Panc1 (cell line): ENCODE results near the gene SHC3. TPM values are rescaled to one million over a fixed set of nuclear protein-coding genes. Genes with fewer than 3 reads are reported as not detected.

ENCODE experiments used
- ATAC-seq: fragments of 200-7000 bp; cut with Tn5 transposase; 2 replicates; pipeline ENCODE4 v1.9.1; 2020; ENCODE audit warnings: mild to moderate bottlenecking, moderate library complexity
- BruUV-seq: library from RNA; stranded (reverse); fragments of 400-500 nt; replicated peaks from 2 replicates; lab custom pipeline; 2021; lab: Mats Ljungman, UMichigan
- CTCF ChIA-PET: fragments of 300-600 bp; sonication (Branson Sonifier 250); formaldehyde crosslinking; loops from one replicate; lab custom pipeline; 2022; ENCODE audit warnings: antibody characterized with exemption; lab: Charles Lee
- POLR2A ChIA-PET: fragments of 300-600 bp; sonication (Branson Sonifier 250); formaldehyde crosslinking; loops from one replicate; lab custom pipeline; 2022; ENCODE audit warnings: antibody characterized with exemption; lab: Charles Lee
- DNase-seq: peaks from one replicate; pipeline ENCODE4 v3.0.0-alpha.2; 2010; ENCODE audit warnings: low read depth, low spot score
- H3K27ac ChIP-seq: 2 replicates; pipeline ENCODE4 v1.5.1; 2011; ENCODE audit warnings: mild to moderate bottlenecking, low read length, inconsistent platforms
- H3K27me3 ChIP-seq: fragments of 200-500 bp; sonication (Bioruptor generic); 2 replicates; pipeline ENCODE4 v1.6.0; 2014; ENCODE audit warnings: low read length, inconsistent platforms; ENCODE audit not compliant: control insufficient read depth, insufficient read depth
- H3K36me3 ChIP-seq: fragments of 200-500 bp; sonication (Bioruptor generic); 2 replicates; pipeline ENCODE4 v1.5.1; 2014; ENCODE audit warnings: inconsistent platforms, mild to moderate bottlenecking, low read length, moderate library complexity; ENCODE audit not compliant: control insufficient read depth, insufficient read depth
- H3K4me1 ChIP-seq: 2 replicates; pipeline ENCODE4 v1.5.1; 2011; ENCODE audit warnings: inconsistent platforms, mild to moderate bottlenecking, low read length, moderate library complexity; ENCODE audit not compliant: control insufficient read depth, insufficient read depth
- H3K4me3 ChIP-seq, 2 experiments: 2 replicates each; pipeline ENCODE4 v1.5.1; 2011 to 2012; ENCODE audit warnings: low read depth in 2 of 2, low read length in 2 of 2, mild to moderate bottlenecking in 2 of 2, inconsistent platforms in 1 of 2, moderate library complexity in 1 of 2
- H3K9me3 ChIP-seq: fragments of 200-500 bp; sonication (Bioruptor generic); 2 replicates; pipeline ENCODE4 v1.5.1; 2014; ENCODE audit warnings: low read depth, mild to moderate bottlenecking, inconsistent platforms, low read length, moderate library complexity; ENCODE audit not compliant: control insufficient read depth, insufficient read depth
- POLR2AphosphoS5 ChIP-seq: IDR thresholded peaks from 2 replicates; pipeline ENCODE4 v1.6.1; 2012; ENCODE audit warnings: mild to moderate bottlenecking, low read depth, low read length, moderate library complexity
- SIN3A ChIP-seq: IDR thresholded peaks from 2 replicates; pipeline ENCODE4 v1.6.1; 2012; ENCODE audit warnings: low read depth, mild to moderate bottlenecking, low read length, moderate library complexity, borderline replicate concordance; ENCODE audit not compliant: insufficient read depth
- TCF7L2 ChIP-seq: IDR thresholded peaks from 2 replicates; pipeline ENCODE4 v1.6.1; 2011; ENCODE audit warnings: mild to moderate bottlenecking, low read depth, low read length, inconsistent platforms
- in situ Hi-C: cut with HindIII; loops from 2 replicates; pipeline ENCODE4 v1.10.0; 2016; ENCODE audit warnings: low sequenced_read_pairs, low pct_unique_long_range_greater_than_20kb
- intact Hi-C: fragments of 100-400 bp; cut with micrococcal nuclease; formaldehyde crosslinking; loops from one replicate; pipeline ENCODE4 v1.10.0; 2022; ENCODE audit not compliant: unreplicated experiment
- total RNA-seq: library from RNA; stranded (reverse); gene quantifications from one replicate; pipeline ENCODE4 v1.2.1, GENCODE V29; 2021; ENCODE audit not compliant: unreplicated experiment
- TF ChIP-seq, protein P1 (sequence below), 2 experiments: IDR thresholded peaks; 2 replicates each; pipeline ENCODE4 v1.6.1; 2011 to 2012; ENCODE audit warnings: low read depth in 2 of 2, control low read depth in 1 of 2, low read length in 1 of 2, mild to moderate bottlenecking in 1 of 2, moderate library complexity in 1 of 2; ENCODE audit not compliant: insufficient read depth in 1 of 2
- TF ChIP-seq, protein P2 (sequence below): fragments of 450-650 bp; IDR thresholded peaks from 2 replicates; pipeline ENCODE4 v1.5.1; 2017; ENCODE audit warnings: mild to moderate bottlenecking

Gene SHC3
- total RNA-seq, 1 experiment from 2014 or later = 1.7 TPM

DNA sequence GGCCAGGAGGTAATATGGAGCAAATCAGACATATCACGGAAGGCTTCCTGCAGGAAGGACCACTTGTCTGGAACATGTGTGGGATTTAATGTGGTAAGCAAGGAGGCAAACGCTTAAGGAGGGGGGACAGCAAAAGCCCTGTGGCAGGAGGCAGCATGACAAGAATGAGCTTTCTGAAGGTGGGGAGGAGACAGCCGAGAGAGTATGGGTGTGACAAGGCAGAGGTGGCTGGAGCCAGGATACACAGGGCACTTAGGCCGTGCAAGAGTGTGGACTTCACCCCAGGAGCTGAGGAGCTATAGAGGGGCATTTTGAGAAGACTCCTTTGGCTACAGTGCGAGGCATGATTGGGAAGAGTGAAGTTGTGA lies 201.7 kb downstream of the SHC3 start:
- H3K9me3 ChIP-seq = no peaks in the 10 kb centered on the region
- no peak overlapping the region for H3K4me3 ChIP-seq
- H3K27me3 ChIP-seq = no peaks in the 10 kb centered on the region
- ATAC-seq = no peak
- no TSS peak for BruUV-seq
- ChIA-PET POLR2A (no interaction called here), CTCF (no interaction called here)
- intact Hi-C loops (no loop called here), in situ Hi-C loops (no loop called here)
- TF ChIP-seq, protein P1, sequence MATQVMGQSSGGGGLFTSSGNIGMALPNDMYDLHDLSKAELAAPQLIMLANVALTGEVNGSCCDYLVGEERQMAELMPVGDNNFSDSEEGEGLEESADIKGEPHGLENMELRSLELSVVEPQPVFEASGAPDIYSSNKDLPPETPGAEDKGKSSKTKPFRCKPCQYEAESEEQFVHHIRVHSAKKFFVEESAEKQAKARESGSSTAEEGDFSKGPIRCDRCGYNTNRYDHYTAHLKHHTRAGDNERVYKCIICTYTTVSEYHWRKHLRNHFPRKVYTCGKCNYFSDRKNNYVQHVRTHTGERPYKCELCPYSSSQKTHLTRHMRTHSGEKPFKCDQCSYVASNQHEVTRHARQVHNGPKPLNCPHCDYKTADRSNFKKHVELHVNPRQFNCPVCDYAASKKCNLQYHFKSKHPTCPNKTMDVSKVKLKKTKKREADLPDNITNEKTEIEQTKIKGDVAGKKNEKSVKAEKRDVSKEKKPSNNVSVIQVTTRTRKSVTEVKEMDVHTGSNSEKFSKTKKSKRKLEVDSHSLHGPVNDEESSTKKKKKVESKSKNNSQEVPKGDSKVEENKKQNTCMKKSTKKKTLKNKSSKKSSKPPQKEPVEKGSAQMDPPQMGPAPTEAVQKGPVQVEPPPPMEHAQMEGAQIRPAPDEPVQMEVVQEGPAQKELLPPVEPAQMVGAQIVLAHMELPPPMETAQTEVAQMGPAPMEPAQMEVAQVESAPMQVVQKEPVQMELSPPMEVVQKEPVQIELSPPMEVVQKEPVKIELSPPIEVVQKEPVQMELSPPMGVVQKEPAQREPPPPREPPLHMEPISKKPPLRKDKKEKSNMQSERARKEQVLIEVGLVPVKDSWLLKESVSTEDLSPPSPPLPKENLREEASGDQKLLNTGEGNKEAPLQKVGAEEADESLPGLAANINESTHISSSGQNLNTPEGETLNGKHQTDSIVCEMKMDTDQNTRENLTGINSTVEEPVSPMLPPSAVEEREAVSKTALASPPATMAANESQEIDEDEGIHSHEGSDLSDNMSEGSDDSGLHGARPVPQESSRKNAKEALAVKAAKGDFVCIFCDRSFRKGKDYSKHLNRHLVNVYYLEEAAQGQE (IDR thresholded peaks at IDR 0.05; ENCODE audit: insufficient read depth in 1 of 2, low read depth in 2 of 2, low read length in 1 of 2) = no peak
- TF ChIP-seq TCF7L2 (no peak), SIN3A (no peak), POLR2AphosphoS5 (no peak)
- TF ChIP-seq, protein P2, sequence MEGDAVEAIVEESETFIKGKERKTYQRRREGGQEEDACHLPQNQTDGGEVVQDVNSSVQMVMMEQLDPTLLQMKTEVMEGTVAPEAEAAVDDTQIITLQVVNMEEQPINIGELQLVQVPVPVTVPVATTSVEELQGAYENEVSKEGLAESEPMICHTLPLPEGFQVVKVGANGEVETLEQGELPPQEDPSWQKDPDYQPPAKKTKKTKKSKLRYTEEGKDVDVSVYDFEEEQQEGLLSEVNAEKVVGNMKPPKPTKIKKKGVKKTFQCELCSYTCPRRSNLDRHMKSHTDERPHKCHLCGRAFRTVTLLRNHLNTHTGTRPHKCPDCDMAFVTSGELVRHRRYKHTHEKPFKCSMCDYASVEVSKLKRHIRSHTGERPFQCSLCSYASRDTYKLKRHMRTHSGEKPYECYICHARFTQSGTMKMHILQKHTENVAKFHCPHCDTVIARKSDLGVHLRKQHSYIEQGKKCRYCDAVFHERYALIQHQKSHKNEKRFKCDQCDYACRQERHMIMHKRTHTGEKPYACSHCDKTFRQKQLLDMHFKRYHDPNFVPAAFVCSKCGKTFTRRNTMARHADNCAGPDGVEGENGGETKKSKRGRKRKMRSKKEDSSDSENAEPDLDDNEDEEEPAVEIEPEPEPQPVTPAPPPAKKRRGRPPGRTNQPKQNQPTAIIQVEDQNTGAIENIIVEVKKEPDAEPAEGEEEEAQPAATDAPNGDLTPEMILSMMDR = no peak
- H3K4me1 ChIP-seq = no peaks in the 10 kb centered on the region
- H3K36me3 ChIP-seq = no peaks in the 10 kb centered on the region
- no peak overlapping the region for H3K27ac ChIP-seq
- DNase-seq = no peak

DNA sequence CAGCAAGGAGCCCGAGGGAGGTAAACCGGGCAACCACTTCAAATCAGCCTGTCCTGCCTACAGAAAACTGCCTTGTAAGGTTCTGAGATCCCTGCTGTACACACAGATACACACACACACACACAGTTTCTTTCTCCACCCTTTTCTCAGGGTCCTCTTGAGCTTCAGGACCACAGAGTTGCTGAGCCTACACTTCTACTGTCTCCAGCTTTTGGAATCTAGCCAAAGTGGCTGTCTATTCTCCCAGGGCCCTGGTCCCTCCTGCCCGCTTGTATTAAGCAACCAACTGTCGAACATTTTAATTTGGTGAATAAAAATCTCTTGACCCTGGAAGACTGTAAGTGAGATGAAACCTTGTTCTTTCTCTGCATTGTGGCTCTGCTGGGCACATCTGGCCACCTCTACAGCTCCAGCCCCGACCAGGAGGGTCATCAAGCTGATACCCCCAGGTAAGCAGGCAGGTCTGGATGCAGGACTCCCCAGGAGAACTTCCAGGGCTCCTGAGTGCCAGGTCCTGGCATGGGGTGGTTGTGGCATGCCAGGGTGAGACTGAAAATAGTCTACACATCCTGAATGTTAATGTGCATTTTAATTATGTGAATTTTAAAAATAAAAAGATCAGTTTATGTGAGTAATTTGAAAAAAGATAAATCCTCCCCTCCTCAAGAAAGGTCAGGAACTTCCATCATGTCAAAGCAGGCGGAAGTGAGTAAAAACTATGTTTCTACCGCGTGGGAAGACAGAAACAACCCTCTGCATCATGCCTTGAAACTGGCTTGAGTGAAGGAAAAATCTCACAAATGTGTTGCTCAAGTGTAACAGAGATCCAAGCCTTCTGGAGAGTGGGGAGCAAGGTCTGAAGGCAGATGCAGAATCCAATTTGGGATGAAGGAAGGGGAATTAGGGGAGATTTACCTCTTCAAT lies 202.4 kb downstream of the SHC3 start:
- no peak for ATAC-seq

More for the DNA sequence above, 202.4 kb downstream of the SHC3 start:
- ChIA-PET CTCF (no interaction called here), POLR2A (interaction anchor here (0.6 kb wide), 1 partner anchor 11 kb away, joined by 4 read pairs; no protein-coding TSS in a partner anchor)
- Histone ChIP-seq H3K4me1 (no peaks in the 10 kb centered on the region), H3K9me3 (no peaks in the 10 kb centered on the region), H3K27ac (no peak overlapping the region), H3K4me3 (no peak overlapping the region), H3K36me3 (no peaks in the 10 kb centered on the region), H3K27me3 (no peaks in the 10 kb centered on the region)
- BruUV-seq = no TSS peak
- no peak for DNase-seq
- TF ChIP-seq TCF7L2 (no peak), SIN3A (no peak), POLR2AphosphoS5 (no peak)
- TF ChIP-seq, protein P2 = no peak
- TF ChIP-seq, protein P1 (IDR thresholded peaks at IDR 0.05; ENCODE audit: insufficient read depth in 1 of 2, low read depth in 2 of 2, low read length in 1 of 2) = no peak
- intact Hi-C loops (no loop called here), in situ Hi-C loops (no loop called here)
